ENCODE data around the gene FLNB. TPM values are rescaled to one million over a fixed set of nuclear protein-coding genes. Genes with fewer than 3 reads are reported as not detected.

The FLNB gene
- total RNA-seq, 2 donors from 2014 or later: 37.6 to 59.6 TPM

DNA sequence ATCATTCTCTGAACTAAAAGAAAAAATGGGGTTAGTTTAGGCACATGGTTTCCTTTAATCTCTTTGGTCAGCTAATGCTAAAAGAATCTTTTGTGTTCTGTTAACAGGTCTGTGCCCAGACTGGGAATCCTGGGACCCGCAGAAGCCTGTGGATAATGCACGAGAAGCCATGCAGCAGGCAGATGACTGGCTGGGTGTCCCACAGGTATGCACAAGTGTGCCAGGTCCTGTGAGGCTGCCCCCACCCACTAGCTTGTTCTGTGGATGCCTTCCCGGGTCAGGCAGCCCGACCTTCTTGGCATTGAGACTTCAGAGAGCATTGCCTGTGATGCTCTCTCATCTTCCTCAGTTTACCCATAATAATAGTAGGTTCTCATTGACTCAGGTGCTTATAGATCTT lies 70.4 kb downstream of the FLNB start:
- DNase-seq (ENCODE audit: low spot score): no peak
- Histone ChIP-seq H3K4me1 (peaks cover 0 to 5% of the 10 kb centered on the region in 2 donors), H3K36me3 (peaks cover 10% of the 10 kb centered on the region), H3K4me3 (no peak overlapping the region), H3K27me3 (no peaks in the 10 kb centered on the region), H3K27ac (no peak overlapping the region), H3K9me3 (no peaks in the 10 kb centered on the region)
- TF ChIP-seq CTCF (IDR thresholded peaks at IDR 0.05): no peak

GRCh38 chr3:58079773-58080172 lies 71.6 kb downstream of the FLNB start:
- Histone ChIP-seq H3K27me3 (no peaks in the 10 kb centered on the region), H3K4me3 (no peak overlapping the region), H3K27ac (no peak overlapping the region), H3K36me3 (peaks cover 10% of the 10 kb centered on the region), H3K9me3 (no peaks in the 10 kb centered on the region), H3K4me1 (no peaks in the 10 kb centered on the region)
- no peak for DNase-seq (ENCODE audit: low spot score)
- no peak for TF ChIP-seq CTCF (IDR thresholded peaks at IDR 0.05)

GRCh38 chr3:58082047-58082446 lies 73.8 kb downstream of the FLNB start:
- peak overlapping the region in 1 of 2 donors; percentile 7 for H3K27ac ChIP-seq
- no peak for TF ChIP-seq CTCF (IDR thresholded peaks at IDR 0.05)
- H3K4me3 ChIP-seq: no peak overlapping the region

DNA sequence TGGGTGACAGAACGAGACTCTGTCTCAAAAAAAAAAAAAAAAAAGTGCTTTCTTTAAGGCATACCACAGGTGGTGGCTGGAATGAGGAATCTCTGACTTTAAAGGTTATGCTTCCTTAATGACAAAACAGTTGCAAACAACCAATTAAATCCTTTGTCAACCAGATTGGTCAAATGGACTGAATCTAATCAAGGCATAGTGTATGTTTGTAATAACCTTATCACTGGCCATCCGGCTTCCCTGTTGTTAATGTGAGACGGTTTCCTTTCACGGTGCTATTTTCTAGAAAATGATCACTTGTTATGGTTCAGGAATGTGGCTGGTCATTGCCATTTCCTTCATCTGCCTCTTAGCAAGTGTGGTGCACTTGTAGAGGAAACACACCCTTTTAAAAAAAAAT lies 75.9 kb downstream of the FLNB start:
- H3K36me3 ChIP-seq: no peaks in the 10 kb centered on the region
- no peak for TF ChIP-seq CTCF (IDR thresholded peaks at IDR 0.05)
- no peaks in the 10 kb centered on the region for H3K9me3 ChIP-seq
- DNase-seq (ENCODE audit: low spot score): no peak
- no peaks in the 10 kb centered on the region for H3K4me1 ChIP-seq
- H3K27me3 ChIP-seq: no peaks in the 10 kb centered on the region
- no peak overlapping the region for H3K27ac ChIP-seq
- no peak overlapping the region for H3K4me3 ChIP-seq

More at GRCh38 chr3:58082047-58082446, 73.8 kb downstream of the FLNB start:
- Histone ChIP-seq H3K4me1 (no peaks in the 10 kb centered on the region), H3K27me3 (no peaks in the 10 kb centered on the region), H3K9me3 (no peaks in the 10 kb centered on the region), H3K36me3 (peaks cover 10% of the 10 kb centered on the region)
- no peak for DNase-seq (ENCODE audit: low spot score)

DNA sequence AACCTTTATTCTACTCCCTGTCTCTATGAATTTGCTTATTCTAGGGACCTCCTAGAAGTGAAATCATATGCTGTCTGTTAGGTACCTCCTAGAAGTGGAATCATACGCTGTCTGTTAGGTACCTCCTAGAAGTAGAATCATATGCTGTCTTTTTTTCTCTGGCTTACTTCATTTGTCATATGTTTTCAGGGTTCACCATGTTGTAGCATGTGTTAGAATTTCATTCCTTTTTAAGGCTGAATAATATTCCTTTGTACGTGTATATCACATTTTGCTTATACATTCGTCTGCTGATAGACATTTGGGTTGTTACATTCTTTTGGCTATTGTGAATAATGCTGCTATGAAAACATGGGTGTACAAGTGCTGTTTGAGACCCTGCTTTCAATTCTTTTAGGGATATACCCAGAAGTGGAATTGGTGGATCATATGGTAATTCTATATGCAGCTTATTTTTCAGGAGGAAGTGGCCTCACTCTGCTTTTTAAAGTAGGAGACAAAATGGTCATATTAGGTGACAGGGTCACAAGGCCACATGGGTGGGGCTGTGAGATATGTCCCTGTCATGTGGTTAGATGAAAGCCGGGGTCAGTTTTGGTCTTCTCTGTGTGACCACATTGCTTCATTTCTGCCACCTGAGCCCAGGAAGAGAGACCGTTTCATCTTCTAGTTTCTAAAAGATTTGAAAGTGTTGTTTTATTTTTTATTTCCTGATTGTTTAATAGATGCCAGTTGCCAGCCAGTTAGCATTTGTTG lies 76.7 kb downstream of the FLNB start:
- Histone ChIP-seq H3K4me3 (no peak overlapping the region), H3K27me3 (no peaks in the 10 kb centered on the region), H3K9me3 (no peaks in the 10 kb centered on the region), H3K4me1 (no peaks in the 10 kb centered on the region), H3K27ac (no peak overlapping the region), H3K36me3 (no peaks in the 10 kb centered on the region)
- TF ChIP-seq CTCF (IDR thresholded peaks at IDR 0.05): no peak
- no peak for DNase-seq (ENCODE audit: low spot score)

- DNase-seq (ENCODE audit: low spot score): no peak
- Histone ChIP-seq H3K36me3 (no peaks in the 10 kb centered on the region), H3K4me1 (no peaks in the 10 kb centered on the region), H3K27ac (no peak overlapping the region), H3K9me3 (no peaks in the 10 kb centered on the region), H3K27me3 (no peaks in the 10 kb centered on the region), H3K4me3 (no peak overlapping the region)
- TF ChIP-seq CTCF (IDR thresholded peaks at IDR 0.05): no peak
Observed at GRCh38 chr3:58085616-58086015, 77.4 kb downstream of the FLNB start.

Measured in right atrium auricular region (tissue), 2 donors.